ENCODE measurements around the gene SMAD3.

SMAD3 gene

GRCh38 chr15:67066959-67067853 lies 1.8 kb downstream of the SMAD3 start:
- TF ChIP-seq CTCF (IDR thresholded peaks at IDR 0.05; ENCODE audit: low read depth, low read length), result no peak
- no peak for DNase-seq (ENCODE audit: extremely low read depth, low read depth)

GRCh38 chr15:67067930-67068551 lies 2.6 kb downstream of the SMAD3 start:
- DNase-seq (ENCODE audit: extremely low read depth, low read depth), result no peak
- TF ChIP-seq CTCF (IDR thresholded peaks at IDR 0.05; ENCODE audit: low read depth, low read length), result no peak

- no peak for DNase-seq (ENCODE audit: extremely low read depth, low read depth)
These were observed 3.5 kb downstream of the SMAD3 start for GRCh38 chr15:67068710-67069400.

GRCh38 chr15:67070150-67070549 lies 4.7 kb downstream of the SMAD3 start:
- DNase-seq (ENCODE audit: extremely low read depth, low read depth), result no peak
- no peak for TF ChIP-seq CTCF (IDR thresholded peaks at IDR 0.05; ENCODE audit: low read depth, low read length)

More at GRCh38 chr15:67068710-67069400, 3.5 kb downstream of the SMAD3 start:
- no peak for TF ChIP-seq CTCF (IDR thresholded peaks at IDR 0.05; ENCODE audit: low read depth, low read length)

GRCh38 chr15:67070892-67071664 lies 5.7 kb downstream of the SMAD3 start:
- no peak for DNase-seq (ENCODE audit: extremely low read depth, low read depth)
- no peak for TF ChIP-seq CTCF (IDR thresholded peaks at IDR 0.05; ENCODE audit: low read depth, low read length)

- no peak for TF ChIP-seq CTCF (IDR thresholded peaks at IDR 0.05; ENCODE audit: low read depth, low read length)
- no peak for DNase-seq (ENCODE audit: extremely low read depth, low read depth)
These were observed 7.0 kb downstream of the SMAD3 start for GRCh38 chr15:67072442-67072841.

Measured in AG09319 (cell line).